ENCODE data around the gene KIF4B.
"Not testable (repeated sequence)": the region's sequence is repeated elsewhere in the genome, so short reads cannot be mapped to it uniquely, and the experiment has no call there.

KIF4B gene

DNA sequence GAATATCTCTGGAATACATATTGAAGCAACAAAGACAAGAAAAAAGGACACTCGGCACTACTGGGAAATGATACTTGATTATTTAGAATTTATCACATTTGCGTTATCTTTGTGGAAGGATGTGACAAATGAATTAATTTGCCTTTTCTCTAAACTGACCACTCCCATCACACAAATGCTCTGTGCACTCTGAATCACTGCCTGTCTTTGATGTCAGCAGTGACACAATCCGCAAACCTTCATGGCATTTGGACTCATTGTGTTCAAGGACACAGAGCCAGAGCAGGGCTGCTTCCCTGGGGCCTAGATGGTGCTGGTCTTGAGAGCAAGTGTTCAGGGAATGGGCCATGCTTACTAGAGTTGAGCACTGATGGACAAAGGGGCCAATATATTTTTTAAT lies 4.9 kb upstream of the KIF4B start:
- no peak for DNase-seq

DNA sequence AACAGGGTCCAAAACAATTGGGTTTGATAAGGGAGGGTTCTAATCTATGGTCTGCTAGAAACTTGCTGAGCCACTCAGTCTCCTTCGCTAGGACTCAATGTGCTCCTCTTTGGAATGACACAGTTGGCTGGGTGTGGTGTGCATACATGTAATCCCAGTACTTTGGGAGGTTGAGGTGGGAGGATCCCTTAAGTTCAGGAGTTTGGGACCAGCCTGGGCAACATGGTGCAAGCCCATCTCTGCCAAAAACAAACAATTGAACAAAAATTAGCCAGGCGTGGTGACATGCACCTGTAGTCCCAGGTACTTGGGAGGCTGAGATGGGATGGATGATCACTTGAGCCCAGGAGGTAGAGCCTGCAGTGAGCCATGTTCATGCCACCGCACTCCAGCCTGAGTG lies 2.7 kb upstream of the KIF4B start:
- no peak for DNase-seq

DNA sequence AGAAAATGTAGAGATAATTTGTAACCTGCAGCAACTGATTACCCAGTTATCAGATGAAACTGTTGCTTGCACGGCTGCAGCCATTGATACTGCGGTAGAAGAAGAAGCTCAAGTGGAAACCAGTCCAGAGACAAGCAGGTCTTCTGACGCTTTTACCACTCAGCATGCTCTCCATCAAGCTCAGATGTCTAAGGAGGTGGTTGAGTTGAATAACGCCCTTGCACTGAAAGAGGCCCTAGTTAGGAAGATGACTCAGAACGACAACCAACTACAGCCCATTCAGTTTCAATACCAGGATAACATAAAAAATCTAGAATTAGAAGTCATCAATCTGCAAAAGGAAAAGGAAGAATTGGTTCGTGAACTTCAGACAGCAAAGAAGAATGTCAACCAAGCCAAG lies 1.7 kb downstream of the KIF4B start:
- DNase-seq = no peak

- no peak for DNase-seq
Measured at GRCh38 chr5:155017610-155018009, 4.1 kb downstream of the KIF4B start.

DNA sequence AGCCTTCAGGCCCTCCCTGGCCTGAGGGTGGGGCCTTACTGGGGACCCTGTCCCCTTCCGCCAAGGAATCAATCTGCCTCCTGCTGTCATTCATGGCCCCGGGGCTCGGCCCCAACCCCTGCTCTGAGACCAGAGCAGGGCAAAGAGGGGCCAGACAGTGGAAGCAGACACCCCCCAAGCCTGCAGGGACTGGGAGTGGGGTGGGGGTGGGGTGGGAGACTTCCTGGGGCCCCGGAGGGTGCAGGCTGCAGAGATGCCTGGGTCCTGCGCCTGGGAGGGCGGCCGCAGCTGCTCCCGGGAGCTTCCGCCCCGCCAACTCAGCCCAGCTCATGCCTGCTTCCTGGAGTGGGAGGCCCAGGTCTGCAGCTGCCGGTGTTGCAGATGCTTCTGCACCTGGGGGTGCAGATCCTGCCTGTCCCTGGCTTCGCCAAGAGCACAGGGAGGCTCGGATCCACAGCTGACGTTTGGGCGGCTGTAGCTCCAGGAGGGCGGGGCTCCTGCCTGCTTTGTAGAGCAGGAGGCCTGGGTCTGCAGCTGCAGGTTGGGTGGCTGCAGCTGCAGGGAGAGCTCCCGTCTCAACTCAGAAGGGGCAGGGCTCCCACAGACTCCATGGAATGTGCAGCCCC lies 6.2 kb downstream of the KIF4B start:
- no peak for DNase-seq

- no peak for DNase-seq
Measured at GRCh38 chr5:155021842-155022241, 8.3 kb downstream of the KIF4B start.

- no peak for DNase-seq
Measured at GRCh38 chr5:155023320-155023719, 9.8 kb downstream of the KIF4B start.

GRCh38 chr5:155024015-155024414 lies 10.5 kb downstream of the KIF4B start:
- DNase-seq = no peak

DNA sequence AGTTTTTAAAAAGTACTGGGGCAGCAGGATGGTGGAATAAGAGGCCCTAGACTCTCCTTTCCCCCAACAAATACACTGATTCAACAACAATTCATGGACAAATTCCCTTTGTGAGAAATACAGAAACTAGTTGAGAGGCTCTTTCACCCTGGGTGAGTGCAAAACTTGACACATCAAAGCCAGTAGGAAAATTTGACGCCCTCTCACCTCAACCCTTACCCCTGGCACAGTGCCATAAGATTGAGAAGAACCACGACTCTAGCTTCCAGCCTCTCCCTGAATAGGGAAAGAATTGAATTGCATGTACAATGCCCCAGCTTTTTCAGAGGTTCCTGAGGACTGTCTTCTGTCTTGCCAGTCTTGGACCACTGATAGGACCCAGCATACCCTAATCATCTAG lies 12.3 kb downstream of the KIF4B start:
- DNase-seq = no peak

DNA sequence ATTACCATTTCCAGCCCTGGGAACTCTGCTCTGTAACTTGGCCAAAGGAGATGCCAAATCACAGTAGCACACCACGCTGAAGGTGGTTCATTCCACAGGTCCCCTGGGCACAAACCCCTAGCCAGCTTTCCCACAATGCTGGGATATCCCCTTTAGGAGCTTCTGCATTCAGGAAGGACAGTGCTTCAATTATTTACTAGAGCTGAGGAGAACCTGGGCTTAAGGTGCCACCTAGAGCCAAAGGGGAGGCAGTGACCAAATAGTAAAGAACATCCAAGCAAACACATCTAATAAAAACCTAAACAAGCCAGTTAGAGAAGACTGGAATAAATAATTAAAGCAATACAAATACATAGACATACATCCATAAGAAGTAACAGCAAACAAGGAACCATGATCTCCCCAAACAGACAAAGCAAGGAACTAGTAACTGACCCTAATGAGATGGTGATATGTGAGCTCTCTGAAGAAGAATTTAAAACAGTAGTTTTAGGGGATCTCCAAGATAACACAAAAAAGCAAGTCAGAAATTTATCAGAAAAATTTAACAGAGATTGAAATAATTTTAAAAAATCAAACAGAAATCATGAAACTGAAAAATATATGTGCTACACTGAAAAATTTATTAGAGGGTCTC lies 14.6 kb downstream of the KIF4B start:
- DNase-seq = no peak

DNA sequence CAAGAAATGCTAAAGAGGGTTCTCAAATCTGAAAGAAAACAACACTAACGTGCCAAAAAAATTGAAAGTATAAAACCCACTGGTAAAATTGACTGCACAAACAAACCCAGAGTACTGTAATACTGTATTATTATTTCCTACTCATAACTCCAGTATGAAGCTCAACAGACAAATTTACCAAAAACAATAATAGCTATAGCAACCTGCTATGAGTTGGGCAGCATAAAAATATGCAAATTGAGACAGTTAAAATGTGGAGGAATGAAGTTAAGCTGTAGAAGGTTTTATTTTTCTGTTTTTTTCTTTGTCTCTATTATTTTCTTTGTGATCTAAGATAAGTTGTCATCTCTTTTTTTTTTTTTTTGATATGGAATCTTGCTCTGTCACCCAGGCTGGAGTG lies 15.7 kb downstream of the KIF4B start:
- DNase-seq = no peak

GRCh38 chr5:155034145-155034744 lies 20.7 kb downstream of the KIF4B start:
- DNase-seq = not testable (repeated sequence)

- DNase-seq = not testable (repeated sequence)
Measured at GRCh38 chr5:155035087-155035486, 21.5 kb downstream of the KIF4B start.

GRCh38 chr5:155040984-155041653 lies 27.6 kb downstream of the KIF4B start:
- no peak for DNase-seq

DNA sequence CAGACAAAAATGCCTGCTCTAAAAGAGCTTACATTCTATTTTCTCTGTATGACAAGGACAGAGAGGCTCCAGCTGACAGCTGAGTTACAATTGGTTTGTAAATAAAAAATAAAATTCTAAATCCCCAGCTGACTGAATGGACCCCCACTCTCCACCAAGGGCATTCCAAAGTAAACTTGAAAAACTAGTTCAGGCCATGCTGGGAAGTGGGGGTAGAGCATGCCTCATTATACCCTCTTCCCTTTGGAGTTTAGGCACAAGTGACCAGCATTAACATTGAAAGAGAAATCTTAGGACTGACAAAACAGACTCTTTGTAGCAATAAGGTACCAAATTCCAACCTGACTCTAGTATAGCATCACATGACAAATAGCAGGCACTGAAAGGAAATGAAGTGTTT lies 31.0 kb downstream of the KIF4B start:
- no peak for DNase-seq

DNA sequence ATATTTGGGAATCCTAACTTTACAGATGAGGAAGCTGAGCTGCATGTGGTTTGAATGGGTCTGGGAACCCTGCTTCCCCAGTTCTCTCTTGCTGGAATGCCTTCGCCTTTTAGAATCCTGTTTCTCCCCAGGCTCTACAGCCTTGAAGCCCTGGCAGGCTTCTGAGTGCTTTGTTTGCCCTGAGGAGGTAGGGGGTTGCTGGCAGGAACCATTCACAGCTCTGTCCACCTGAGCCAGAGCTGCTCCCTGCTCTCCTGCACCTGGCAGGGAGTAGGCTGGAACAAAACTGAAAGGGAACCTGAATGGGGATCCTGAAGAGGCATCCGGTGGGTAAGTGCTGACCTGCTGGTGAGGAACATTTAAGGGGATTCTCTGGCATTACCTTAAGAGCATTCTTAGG lies 33.0 kb downstream of the KIF4B start:
- DNase-seq = no peak

DNA sequence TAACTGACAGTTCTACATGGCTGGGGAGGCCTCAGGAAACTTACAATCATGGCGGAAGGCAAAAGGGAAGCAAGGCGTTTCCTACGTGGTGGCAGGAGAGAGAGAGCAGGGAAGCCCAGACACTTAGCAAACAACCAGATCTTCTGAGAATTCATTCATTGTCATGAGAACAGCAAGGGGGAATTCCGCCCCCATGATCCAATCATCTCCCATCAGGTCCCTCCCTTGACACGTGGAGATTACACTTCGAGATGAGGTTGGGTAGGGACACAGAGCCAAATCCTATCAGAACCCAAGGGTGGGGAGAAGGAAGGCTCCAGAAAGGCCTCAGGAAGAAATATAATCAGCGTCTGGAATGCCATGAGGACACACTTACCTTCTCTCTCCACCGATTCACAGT lies 34.3 kb downstream of the KIF4B start:
- no peak for DNase-seq

- DNase-seq = no peak
Measured at GRCh38 chr5:155049569-155050383, 36.2 kb downstream of the KIF4B start.

- no peak for DNase-seq
Measured at GRCh38 chr5:155050384-155051019, 36.9 kb downstream of the KIF4B start.

- DNase-seq = no peak
Measured at GRCh38 chr5:155052532-155052931, 39.0 kb downstream of the KIF4B start.

GRCh38 chr5:155053501-155053900 lies 39.9 kb downstream of the KIF4B start:
- DNase-seq = no peak

All from amygdala (tissue), 56 donors.